Lung (tissue), 12 donors: ENCODE data around the gene ADAMTS9. TPM values are rescaled to one million over a fixed set of nuclear protein-coding genes. Genes with fewer than 3 reads are reported as not detected.

Experiments
- ATAC-seq: fragments of 200-7000 bp; cut with Tn5 transposase; one replicate; pipeline ENCODE4 v1.9.1; 2020; ENCODE audit warnings: moderate number of reproducible peaks; ENCODE audit not compliant: insufficient read depth, low FRiP score
- DNase-seq, 3 donors: peaks; one replicate each; pipeline ENCODE4 v3.0.0-alpha.2; 2013 to 2017
- H3K27ac ChIP-seq, 2 donors: one replicate each; pipeline ENCODE4 v1.5.1; 2013; ENCODE audit warnings: mild to moderate bottlenecking in 2 of 2, moderate library complexity in 2 of 2, control low read depth in 1 of 2, inconsistent platforms in 1 of 2, low read depth in 1 of 2, low read length in 1 of 2
- H3K27me3 ChIP-seq, 3 donors: one replicate each; pipeline ENCODE4 v1.5.1; 2013; ENCODE audit warnings: low read length in 2 of 3; ENCODE audit not compliant: control insufficient read depth in 3 of 3, insufficient read depth in 3 of 3
- H3K36me3 ChIP-seq, 4 donors: one replicate each; pipeline ENCODE4 v1.5.1; 2013; ENCODE audit warnings: low read length in 4 of 4, mild to moderate bottlenecking in 1 of 4, moderate library complexity in 1 of 4; ENCODE audit not compliant: control insufficient read depth in 4 of 4, insufficient read depth in 4 of 4
- H3K4me1 ChIP-seq, 5 donors: one replicate each; pipeline ENCODE4 v1.5.1; 2013; ENCODE audit warnings: low read length in 5 of 5, mild to moderate bottlenecking in 2 of 5, moderate library complexity in 1 of 5; ENCODE audit not compliant: control insufficient read depth in 5 of 5, insufficient read depth in 5 of 5
- H3K4me3 ChIP-seq: one replicate; pipeline ENCODE4 v1.5.1; 2013; ENCODE audit warnings: mild to moderate bottlenecking, control low read depth, moderate library complexity
- H3K9ac ChIP-seq, 2 donors: one replicate each; pipeline ENCODE4 v1.5.1; 2013; ENCODE audit warnings: low read length in 2 of 2, control low read depth in 1 of 2; ENCODE audit not compliant: insufficient read depth in 1 of 2
- H3K9me3 ChIP-seq, 4 donors: one replicate each; pipeline ENCODE4 v1.5.1; 2013; ENCODE audit warnings: low read length in 3 of 4, mild to moderate bottlenecking in 1 of 4, moderate library complexity in 1 of 4; ENCODE audit not compliant: control insufficient read depth in 4 of 4, insufficient read depth in 3 of 4
- CTCF ChIP-seq: IDR thresholded peaks from 2 replicates; pipeline ENCODE4 v1.5.1; 2012; ENCODE audit warnings: mild to moderate bottlenecking; ENCODE audit errors: control extremely low read depth, extremely low read depth
- WGBS, 2 donors: extraction: QIAGEN DNeasy Blood & Tissue Kit; methylation state at CpG; one replicate each; pipeline ENCODE4 v1.1.7; 2013; 5-methylcytosine and 5-hydroxymethylcytosine counted together
- polyA plus RNA-seq, 2 donors: library from polyadenylated mRNA; stranded (reverse); fragments of 200-250 nt; gene quantifications; one replicate each; pipeline ENCODE4 v1.2.1, GENCODE V29; 2013
- total RNA-seq, 2 donors: library from RNA; depleted of rRNA in 1 of 2; stranded (reverse); fragments of >200 nt in 1 of 2; gene quantifications; one replicate each; pipeline ENCODE4 v1.2.1, GENCODE V29; 2014 to 2021
- donor health status: control.
- donor health status: control.
- donor health status: Bipolar disorder and iron deficiency.
- donor health status: healthy.
- donor health status: DM: yes; HTN: yes; CAD: no.

The ADAMTS9 gene
- total and polyA plus RNA-seq, 4 donors = 29.9 to 75.6 (median 42.9) TPM

GRCh38 chr3:64718976-64719375 lies 31.2 kb upstream of the ADAMTS9 start:
- 89 to 90% methylated on average over 4 of the region's 4 CpGs for WGBS, 2 donors
- ATAC-seq (no peak), DNase-seq (no peak)
- Histone ChIP-seq H3K4me1 (peaks cover 0 to 4% (median 0%) of the 10 kb centered on the region in 5 donors), H3K9ac (no peak overlapping the region), H3K4me3 (no peak overlapping the region), H3K9me3 (no peaks in the 10 kb centered on the region), H3K27me3 (no peaks in the 10 kb centered on the region), H3K27ac (no peak overlapping the region), H3K36me3 (no peaks in the 10 kb centered on the region)
- TF ChIP-seq CTCF = no peak

- H3K27me3 ChIP-seq = no peaks in the 10 kb centered on the region
- DNase-seq (no peak), ATAC-seq (no peak)
- WGBS, 2 donors = 76 to 81% methylated on average over 5 of the region's 5 CpGs
- no peaks in the 10 kb centered on the region for H3K36me3 ChIP-seq
- TF ChIP-seq CTCF = no peak
- no peak overlapping the region for H3K27ac ChIP-seq
- H3K4me3 ChIP-seq = no peak overlapping the region
- no peaks in the 10 kb centered on the region for H3K9me3 ChIP-seq
- no peak overlapping the region for H3K9ac ChIP-seq
- H3K4me1 ChIP-seq = peaks cover 0 to 4% (median 0%) of the 10 kb centered on the region in 5 donors
Measured at GRCh38 chr3:64717872-64718613, 30.2 kb upstream of the ADAMTS9 start.

GRCh38 chr3:64717411-64717810 lies 29.6 kb upstream of the ADAMTS9 start:
- ATAC-seq (no peak), DNase-seq (no peak)
- Histone ChIP-seq H3K36me3 (no peaks in the 10 kb centered on the region), H3K27me3 (no peaks in the 10 kb centered on the region), H3K27ac (no peak overlapping the region), H3K9ac (no peak overlapping the region), H3K4me1 (peaks cover 0 to 4% (median 0%) of the 10 kb centered on the region in 5 donors), H3K4me3 (no peak overlapping the region), H3K9me3 (no peaks in the 10 kb centered on the region)
- 88 to 92% methylated on average over 3 of the region's 3 CpGs for WGBS, 2 donors
- TF ChIP-seq CTCF = no peak
